GM21526 (cell line): Measurements from ENCODE around the gene ANKRD63.

Experiments used
- ATAC-seq: cut with Tn5 transposase; IDR thresholded peaks from one replicate; pipeline ENCODE4 v1.9.1; 2021; ENCODE audit warnings: moderate library complexity; ENCODE audit not compliant: unreplicated experiment, low FRiP score

The ANKRD63 gene

DNA sequence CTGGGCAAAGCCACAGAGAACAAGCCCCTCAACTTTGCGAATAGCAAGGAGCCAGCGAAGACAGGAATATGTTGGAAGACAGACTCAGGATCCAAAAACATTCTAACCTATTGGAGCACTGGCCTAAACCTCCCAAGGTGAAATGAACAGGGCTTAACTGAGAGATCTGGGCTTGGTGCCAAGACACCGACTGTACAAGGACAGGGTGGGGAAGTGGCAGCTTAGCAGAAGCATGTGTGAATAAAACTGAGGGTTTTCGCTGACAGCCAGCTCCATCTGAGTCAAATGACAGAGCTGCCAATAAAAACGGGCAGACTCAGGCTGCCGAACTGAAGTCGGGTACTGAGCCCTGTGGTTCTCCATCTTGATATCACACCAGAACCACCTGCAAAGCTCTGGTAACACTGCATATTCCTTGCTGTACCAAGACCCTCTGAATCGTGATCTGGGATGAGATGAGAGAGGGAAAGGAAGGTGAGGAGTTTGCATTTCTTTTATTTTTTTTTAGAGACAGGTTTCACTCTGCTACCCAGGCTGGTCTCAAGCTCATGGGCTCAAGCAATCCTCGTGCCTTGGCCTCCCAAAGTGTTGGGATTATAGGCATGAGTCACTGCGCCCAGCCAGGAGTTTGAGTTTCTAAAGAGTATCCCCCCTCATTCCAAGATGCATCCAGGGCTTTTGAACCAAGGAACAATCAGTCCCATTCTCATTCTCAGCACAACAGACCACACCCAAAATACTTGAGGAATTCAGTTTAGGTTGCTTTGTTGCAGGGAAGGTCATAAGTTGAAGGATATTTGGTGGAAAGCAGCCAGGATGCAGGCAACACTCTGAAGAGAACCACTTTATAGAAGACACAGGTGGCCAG lies 30.9 kb upstream of the ANKRD63 start:
- no peak for ATAC-seq

DNA sequence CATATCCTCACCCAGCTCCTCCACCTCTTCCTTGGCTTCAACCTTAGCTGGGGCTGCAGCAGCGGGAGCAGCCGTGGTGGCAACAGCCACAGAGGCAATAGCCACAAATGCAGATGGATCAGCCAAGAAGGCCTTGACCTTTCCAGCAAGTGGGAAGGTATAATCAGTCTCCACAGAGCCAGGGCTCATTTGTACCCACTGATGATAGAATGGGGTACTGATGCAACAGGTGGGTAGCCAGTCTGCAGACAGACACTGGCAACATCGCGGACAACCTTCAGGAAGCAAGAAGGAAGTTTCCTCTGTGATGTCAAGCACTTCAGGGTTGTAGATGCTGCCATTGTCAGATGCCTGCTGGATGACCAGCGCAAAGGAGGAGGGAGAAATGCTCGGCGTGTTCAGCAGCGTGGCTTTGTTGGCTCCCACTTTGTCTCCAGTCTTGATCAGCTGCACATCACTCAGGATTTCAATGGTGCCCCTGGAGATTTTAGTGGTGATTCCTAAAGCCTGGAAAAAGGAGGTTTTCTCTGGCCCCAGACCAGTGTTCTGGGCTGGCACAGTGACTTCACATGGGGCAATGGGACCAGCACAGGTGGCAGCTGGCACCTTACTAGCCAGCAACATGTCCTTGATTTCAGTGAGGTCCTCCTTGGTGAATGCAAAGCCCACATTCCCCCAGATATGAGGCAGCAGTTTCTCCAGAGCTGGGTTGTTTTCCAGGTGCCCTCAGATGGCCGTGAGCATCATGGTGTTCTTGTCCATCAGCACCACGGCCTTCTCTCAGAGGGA lies 29.7 kb upstream of the ANKRD63 start:
- no peak for ATAC-seq

DNA sequence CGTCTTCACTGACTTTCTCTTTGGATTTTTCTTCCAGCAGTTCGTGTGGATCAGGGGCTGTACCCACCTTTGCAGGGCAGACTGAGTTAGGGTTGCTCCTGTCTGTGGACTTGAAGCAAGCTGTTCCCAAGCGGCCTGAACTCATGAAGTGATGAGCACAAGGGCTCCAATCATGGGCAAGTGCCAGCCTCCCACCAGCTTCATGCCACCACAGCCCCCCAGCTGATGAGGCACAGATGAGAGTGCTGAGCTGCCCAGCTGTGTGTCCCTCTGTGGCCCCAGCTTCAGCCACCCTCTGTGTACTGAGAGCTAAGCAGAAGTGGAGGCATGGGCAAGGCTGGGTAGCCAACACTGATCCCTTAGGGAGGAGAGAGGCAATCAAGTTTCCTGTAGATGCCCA lies 28.1 kb upstream of the ANKRD63 start:
- no peak for ATAC-seq

DNA sequence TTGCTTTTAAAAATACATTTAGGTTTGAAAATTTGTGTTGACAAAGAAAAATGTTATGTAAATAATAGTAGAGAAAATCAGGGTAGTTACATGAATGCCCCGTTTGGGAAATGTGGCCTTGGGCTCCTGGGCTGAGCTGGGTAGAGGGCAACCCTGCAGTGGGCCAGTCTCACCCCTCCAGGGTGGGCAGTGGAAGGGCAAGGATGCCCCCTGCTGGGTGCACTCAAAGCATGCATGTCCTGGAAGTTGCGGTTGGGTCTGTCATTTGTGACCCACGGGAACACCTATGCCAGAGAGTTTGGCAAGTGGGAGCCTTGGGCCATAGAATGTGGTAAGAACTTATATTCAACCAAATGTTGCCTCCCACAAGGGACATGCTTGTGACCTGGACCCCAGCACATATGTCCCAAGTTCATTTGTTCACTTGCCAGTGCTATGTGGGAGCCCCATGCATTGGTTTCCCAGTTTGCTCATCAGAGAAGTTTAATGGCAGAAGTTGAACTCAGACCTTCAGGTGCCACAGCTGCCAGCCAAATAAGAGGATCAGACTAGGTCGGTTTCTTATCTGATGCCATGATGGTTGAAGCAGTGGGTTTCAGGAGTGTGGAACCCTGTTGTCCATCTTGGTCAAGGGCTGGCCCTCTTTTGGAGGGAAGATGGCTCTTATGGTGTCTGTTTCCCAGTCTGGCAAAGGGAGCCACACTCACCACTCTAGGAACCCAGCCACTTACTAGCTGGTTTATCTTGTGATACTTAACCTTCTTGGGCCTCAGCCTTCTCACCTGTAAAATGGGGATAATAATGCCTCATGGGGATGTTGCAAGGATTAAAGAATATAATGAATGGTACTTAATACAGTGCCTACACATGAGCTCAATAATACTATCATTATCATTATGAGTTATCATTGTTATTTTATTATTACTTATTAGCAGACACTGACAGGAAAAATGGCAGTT lies 27.4 kb upstream of the ANKRD63 start:
- ATAC-seq: no peak

DNA sequence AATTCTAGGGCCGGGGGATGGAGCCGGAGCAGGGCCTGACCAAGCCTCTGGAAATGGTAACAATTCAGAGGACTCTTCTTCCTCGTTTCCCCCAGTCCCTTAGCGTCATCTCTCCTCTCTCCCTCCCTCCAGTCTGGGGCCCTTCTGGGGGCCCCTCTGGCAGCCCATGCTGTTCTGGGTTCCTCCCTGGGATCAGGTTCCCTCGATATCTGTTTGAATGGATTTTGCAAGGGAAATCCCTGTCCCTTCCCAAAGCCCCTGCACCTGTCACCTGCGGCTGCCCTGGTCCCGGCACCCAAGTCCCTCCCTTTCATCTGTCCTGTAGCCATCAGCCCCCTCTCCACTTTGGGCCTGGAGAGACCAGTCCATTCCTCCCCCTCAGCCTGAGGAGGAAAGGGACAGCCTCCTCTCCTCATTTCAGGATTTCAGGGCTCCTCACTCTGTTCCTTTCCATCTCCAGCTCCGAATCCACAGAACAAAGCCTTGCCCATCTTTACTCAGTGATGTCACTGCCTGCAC lies 26.5 kb upstream of the ANKRD63 start:
- ATAC-seq: no peak

DNA sequence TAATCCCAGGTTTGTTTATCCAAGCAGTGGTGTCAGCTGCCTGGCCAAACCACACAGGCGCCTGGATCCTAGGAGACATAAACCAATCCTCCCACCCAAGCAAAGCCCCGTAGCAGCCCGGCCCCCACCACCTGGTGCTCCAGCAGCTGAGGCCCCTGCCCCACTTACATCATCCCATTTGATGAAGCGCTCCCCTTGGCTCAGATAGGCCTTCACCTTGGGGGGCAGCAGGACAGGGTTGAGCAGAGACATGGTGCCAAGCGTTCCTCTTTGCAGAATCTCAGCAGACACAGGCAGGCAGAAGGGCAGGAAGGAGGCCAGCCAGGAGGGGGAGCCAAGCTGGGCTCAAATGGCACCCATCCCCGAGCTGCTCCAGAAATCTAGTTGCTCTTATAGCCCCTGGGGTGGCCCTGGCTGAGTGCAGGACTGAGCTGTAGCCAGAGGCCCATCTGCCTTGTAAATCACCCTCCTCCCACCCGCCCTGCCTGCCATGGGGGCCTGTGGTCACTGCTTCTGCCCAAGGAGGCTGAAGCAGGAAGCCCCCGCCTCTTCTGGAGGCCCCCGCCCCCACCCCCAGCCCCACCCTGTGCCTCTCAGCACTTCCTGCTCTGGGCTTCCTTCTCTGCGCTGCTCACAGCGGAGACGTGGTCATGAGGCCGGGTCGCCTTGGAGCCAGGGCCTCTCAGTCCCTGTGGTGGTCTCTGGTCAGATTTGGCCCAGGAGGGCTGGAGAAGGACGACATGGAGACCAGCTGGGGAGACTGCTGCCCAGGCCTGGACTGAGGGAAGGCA lies 24.8 kb upstream of the ANKRD63 start, which contains the start of gene PLCB2:
TSS of gene PLCB2 (minus strand) at position 515 of the 791 bp plus-strand sequence. CDS start at position 252, 263 bp downstream.
- no peak for ATAC-seq

DNA sequence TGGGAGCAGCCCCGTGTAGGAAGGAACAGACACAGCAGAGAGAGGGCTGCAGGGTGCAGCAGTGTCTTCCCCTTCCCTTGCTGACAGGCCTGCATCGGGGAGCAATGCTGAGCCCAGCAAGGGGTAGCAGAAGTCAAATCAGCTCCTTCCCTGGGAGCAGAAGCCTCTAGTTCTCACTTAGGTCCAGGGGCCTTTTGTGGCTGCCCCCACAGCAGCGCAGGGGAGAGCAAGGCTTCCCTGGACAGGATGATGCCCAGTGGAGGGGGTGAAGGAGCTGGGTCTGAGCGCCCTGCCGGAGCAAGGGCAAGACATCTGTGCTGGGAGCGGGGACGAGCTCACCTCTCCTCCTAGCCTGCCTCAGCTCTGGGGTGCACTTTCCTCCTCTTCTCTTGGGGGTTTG lies 24.0 kb upstream of the ANKRD63 start:
- no peak for ATAC-seq

DNA sequence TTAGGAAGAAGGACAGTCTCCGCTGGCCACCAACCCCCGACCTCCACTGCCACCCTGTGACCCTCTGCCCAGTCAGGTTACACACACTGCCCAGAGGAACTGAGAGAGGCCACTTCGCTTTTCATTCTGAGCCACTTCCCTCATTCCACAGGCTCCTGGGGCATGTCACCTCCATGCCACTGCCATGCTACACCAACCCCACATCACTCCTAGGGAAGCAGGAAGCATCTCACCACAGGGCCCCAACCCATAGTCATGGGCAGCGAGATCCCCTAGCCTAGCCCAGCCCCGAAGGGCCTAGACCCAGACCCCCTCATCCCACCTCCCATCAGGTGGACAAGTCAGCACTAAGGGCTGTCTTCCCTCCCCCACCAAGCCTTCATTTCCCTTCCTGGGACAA lies 23.5 kb upstream of the ANKRD63 start:
- no peak for ATAC-seq

DNA sequence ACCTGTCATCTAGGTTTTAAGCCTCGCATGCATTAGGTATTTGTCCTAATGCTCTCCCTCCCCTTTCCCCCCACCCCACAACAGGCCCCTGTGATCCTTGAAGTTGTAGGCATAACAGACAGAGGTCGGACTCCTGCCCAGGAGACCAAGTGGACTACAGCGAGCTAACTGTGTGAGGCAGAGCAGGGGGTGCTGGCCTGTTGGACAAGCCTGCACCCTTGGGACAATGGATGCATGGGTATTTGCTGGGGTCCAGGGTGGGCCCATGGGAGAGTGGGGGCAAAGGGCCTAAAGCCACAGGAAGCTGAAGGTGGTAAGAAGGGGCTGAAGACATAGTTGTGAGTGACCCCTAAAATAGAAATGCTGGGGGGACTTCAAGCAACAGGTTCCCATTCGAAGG lies 22.4 kb upstream of the ANKRD63 start:
- no peak for ATAC-seq

DNA sequence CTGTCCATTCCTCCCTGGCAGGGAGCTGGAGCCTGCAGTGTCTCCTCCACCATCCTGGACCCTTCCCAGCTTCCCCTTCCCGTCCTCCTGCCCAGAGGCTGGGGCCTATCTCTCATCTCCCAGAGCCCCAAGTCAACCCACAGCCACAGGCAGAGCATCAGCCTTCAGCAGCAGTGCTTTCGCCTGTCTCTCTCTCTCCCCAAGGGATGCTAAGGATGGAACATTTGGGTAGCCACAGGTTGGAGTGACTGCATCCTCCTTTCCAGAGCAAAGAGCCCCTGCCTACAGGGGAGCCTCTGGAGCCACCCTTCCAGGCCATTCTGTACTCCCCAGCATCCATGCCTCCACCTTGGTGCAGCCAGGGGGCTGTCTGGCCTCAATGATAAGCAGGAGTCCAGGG lies 20.7 kb upstream of the ANKRD63 start:
- ATAC-seq: no peak

DNA sequence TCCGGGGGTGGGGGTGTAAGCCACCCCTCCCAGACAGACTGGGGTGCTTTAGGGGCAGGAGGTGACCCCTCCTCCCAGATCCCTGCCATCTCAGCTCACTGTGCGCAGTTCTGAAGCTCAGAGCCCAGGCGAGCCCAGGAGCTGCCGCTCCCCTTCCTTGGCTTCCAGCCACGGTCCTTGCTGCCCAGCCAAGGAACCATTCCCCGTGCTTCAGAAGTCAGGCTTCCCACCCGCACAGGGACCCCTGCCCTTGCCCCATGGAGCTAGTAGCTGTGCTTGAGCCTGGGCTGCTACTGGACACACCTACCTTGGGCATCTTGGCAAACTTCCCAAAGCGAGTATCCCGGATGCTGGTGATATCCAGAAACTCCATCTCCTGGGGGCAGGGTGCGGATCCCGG lies 20.1 kb upstream of the ANKRD63 start:
- ATAC-seq: no peak

DNA sequence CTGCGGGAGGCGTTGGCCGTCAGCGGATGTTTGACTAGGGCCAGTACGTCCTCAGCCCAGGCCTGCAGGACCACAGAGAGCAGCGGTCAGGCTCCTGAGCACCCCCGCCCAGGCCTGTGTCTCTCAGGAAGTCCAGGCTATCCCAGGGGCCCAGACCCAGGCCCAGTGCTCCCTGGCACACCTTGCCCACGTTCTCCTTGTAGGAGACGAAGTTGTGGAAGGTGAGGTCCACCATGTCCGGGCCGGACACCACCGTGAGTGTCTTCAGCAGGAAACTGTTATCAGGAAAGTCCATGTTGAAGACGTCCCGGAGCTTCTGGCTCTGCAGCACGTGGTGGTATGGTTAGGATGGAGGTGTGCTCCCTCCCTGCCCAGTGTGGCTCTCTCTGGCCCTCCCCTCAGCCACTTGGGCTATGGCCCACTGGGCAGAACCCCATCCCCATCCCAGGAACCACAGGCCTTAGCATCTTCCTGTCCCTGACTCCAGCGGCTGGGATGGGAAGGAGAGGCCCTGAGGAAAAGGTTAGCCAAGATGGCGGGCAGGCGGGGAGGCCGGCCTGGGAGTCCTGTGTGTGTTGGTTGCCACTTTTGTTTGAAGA lies 19.5 kb upstream of the ANKRD63 start:
- no peak for ATAC-seq

DNA sequence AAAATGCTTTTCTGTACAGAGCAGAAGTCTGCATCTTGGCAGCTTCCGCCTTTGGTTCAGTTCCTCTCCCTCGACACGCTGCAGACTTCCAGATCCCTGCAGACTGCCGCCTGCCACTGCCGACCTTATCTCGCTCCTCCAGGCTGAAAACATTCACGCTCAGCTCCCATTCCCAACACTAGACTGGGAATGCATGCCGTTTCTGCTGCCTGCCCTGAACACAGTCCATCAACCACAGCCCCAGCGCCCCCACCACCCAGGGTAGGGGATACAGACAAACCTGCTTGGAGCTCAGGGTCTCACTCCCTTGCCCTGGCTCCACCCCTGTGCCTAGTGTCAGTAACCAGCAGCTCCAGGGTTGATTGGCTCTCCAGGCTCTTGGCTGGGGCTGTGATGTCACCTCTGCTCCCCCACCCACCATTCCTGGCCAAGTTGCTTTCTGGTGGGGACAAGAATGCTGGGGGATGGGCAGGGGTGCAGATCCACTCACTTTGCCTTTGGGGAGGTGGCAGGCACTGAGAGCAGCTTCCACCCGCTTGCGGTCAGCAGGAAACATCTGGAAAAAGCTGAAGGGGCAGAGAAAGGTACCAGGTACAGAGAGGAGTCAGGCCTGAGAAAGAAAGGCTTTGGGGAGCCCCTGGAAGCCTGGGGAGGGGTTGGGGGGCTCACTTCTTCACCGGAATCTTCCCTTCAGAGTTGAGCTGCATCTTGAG lies 18.8 kb upstream of the ANKRD63 start:
- ATAC-seq: no peak

DNA sequence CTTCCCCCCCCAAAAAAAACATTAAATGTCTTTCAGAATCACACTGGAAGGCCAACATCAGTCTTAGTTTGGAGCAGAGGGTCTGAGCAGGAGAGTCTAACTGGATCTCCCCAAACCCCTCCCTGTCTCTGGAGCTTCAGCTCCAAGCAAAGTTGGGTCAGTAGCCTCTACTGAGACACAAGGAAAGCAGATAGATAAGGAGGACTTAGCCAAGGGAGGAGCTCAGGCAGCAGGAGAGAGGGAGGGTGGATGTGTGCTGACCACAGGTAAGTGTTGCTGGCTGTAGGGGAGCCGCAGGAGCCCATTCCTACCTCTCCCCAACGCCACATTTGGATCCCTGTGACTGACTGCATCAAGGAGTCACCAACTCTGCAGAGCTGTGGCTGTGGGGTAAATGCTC lies 17.9 kb upstream of the ANKRD63 start:
- no peak for ATAC-seq

DNA sequence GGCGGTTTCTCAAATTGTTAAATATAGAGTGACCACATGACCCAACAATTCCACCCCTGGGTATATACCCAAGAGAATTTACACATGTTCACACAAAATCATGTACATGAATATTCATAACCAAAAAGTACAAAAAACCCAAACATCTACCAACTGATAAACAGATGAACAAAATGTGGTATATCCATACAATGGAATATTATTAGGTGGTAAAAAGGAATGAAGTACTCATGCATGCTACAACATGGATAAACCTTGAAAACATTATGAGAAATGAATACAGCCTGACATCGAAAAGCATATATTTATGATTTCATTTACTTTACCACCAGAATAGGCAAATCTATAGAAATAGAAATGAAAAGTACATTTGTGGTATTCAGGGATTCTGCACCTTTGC lies 17.5 kb upstream of the ANKRD63 start:
- ATAC-seq: no peak

DNA sequence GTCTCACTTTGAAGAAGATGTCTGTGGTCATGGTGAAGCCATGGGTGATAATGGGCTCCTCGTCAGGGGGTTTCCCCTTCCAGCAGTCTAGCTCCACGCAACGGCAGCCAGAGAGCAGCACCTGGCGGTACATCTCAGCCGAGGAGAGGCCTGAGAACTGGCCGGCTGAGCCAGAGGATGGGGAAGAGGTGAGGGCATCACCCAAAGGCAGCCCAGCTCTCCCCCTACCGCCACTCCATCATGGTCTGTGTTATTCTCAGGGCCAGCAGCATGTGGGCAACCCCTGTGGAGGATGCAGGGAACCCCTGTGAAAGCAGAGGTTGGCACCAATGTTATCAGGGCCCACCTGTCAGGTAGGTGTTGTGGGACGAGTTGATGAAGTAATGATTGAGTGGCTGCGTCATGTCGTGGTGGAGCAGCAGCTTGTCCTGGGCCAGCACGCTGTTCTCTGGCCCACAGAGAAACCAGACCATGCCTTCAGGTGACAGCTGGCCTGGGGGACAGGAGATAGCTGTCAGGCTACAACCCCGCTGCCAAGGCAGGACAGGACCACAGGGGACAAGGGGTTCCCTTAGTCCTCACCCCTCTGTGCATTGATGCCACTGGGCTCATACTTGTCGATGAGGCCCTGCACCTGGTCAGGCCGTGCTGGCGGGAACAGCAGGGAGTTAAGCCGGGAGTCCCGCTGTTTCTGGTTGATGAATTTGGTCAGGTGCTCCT lies 15.5 kb upstream of the ANKRD63 start:
- no peak for ATAC-seq

DNA sequence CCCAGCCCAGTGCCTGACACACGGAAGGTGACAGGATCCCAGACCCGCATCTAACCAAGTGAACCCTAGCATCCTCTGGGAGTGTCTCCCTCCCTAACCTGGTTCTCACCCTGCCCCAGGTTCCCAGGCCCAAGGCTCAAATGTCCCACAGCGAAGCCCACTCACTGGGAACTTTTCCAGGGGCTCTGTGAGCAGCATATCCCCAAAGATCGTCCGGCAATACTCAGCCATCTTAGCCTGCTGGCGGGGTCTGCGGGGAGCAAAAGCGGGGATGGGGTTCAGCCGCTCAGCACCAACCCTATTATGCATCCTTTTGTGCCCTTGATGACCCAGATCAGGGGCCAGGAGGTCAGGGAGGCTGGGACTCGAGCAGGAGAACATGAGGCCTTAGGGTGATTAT lies 14.5 kb upstream of the ANKRD63 start:
- ATAC-seq: no peak
